Caco-2 (cell line): ENCODE results near the gene NENF. TPM values are rescaled to one million over a fixed set of nuclear protein-coding genes. Genes with fewer than 3 reads are reported as not detected.

ENCODE experiments used
- BruUV-seq: library from RNA; stranded (reverse); fragments of 400-500 nt; replicated peaks from 2 replicates; lab custom pipeline; 2021; lab: Mats Ljungman, UMichigan
- CTCF ChIA-PET: fragments of 300-600 bp; sonication (Branson Sonifier 250); formaldehyde crosslinking; loops from one replicate; lab custom pipeline; 2022; ENCODE audit warnings: antibody characterized with exemption; lab: Charles Lee
- POLR2A ChIA-PET: fragments of 300-600 bp; sonication (Branson Sonifier 250); formaldehyde crosslinking; loops from one replicate; lab custom pipeline; 2022; ENCODE audit warnings: antibody characterized with exemption; lab: Charles Lee
- DNase-seq, 2 experiments: peaks; one replicate each; pipeline versions ENCODE4 v3.0.0 to v3.0.0-alpha.2; 2020 to 2022
- H3K27me3 ChIP-seq: replicated peaks from 2 replicates; pipeline ENCODE4 v1.6.0; 2011; ENCODE audit warnings: low read length; ENCODE audit not compliant: control insufficient read depth, insufficient read depth
- H3K36me3 ChIP-seq: 2 replicates; pipeline ENCODE4 v1.5.1; 2011; ENCODE audit warnings: low read length; ENCODE audit not compliant: control insufficient read depth, insufficient read depth
- H3K4me1 ChIP-seq: fragments of 250-450 bp; sonication (Bioruptor Pico); 2 replicates; pipeline ENCODE4 v1.5.1; 2020; ENCODE audit warnings: mild to moderate bottlenecking
- H3K4me3 ChIP-seq: 2 replicates; pipeline ENCODE4 v1.5.1; 2011; ENCODE audit warnings: low read depth, mild to moderate bottlenecking, control low read depth, low read length
- H3K9me3 ChIP-seq: fragments of 250-450 bp; sonication (Bioruptor Pico); 2 replicates; pipeline ENCODE4 v1.5.1; 2020; ENCODE audit warnings: mild to moderate bottlenecking, moderate library complexity
- H3K27ac Mint-ChIP-seq: one replicate; pipeline ENCODE4 v1.8.0; 2022; ENCODE audit warnings: mixed read lengths; ENCODE audit not compliant: unreplicated experiment
- H3K27me3 Mint-ChIP-seq: one replicate; pipeline ENCODE4 v1.8.0; 2022; ENCODE audit warnings: mixed read lengths; ENCODE audit not compliant: insufficient read depth, unreplicated experiment
- H3K36me3 Mint-ChIP-seq: one replicate; pipeline ENCODE4 v1.8.0; 2022; ENCODE audit warnings: mild to moderate bottlenecking, mixed read lengths; ENCODE audit not compliant: insufficient read depth, unreplicated experiment
- H3K4me1 Mint-ChIP-seq: one replicate; pipeline ENCODE4 v1.8.0; 2022; ENCODE audit warnings: low read depth, mixed read lengths; ENCODE audit not compliant: unreplicated experiment
- H3K4me3 Mint-ChIP-seq: one replicate; pipeline ENCODE4 v1.8.0; 2022; ENCODE audit warnings: mild to moderate bottlenecking, moderate library complexity, mixed read lengths; ENCODE audit not compliant: unreplicated experiment
- H3K9me3 Mint-ChIP-seq: one replicate; pipeline ENCODE4 v1.8.0; 2022; ENCODE audit warnings: mixed read lengths; ENCODE audit not compliant: unreplicated experiment
- intact Hi-C: fragments of 100-400 bp; cut with micrococcal nuclease; formaldehyde crosslinking; loops from one replicate; pipeline ENCODE4 v1.10.0; 2022; ENCODE audit not compliant: unreplicated experiment
- total RNA-seq: library from RNA; stranded (reverse); gene quantifications from 2 replicates; pipeline ENCODE4 v1.2.3, GENCODE V29; 2022
- TF ChIP-seq, protein P1 (sequence below), 2 experiments: fragments of 200-600 bp in 1 of 2; IDR thresholded peaks; 1 replicate in 1 of 2; 2 replicates in 1 of 2; pipeline versions ENCODE4 v1.5.1 to v1.8.0; 2011 to 2022; ENCODE audit warnings: antibody characterized with exemption in 1 of 2, control low read depth in 1 of 2, inconsistent platforms in 1 of 2, low read depth in 1 of 2, low read length in 1 of 2, mild to moderate bottlenecking in 1 of 2, moderate library complexity in 1 of 2; ENCODE audit not compliant: insufficient read depth in 1 of 2, severe bottlenecking in 1 of 2, unreplicated experiment in 1 of 2

Gene NENF
- total RNA-seq, 1 experiment from 2014 or later = 90.1 TPM

DNA sequence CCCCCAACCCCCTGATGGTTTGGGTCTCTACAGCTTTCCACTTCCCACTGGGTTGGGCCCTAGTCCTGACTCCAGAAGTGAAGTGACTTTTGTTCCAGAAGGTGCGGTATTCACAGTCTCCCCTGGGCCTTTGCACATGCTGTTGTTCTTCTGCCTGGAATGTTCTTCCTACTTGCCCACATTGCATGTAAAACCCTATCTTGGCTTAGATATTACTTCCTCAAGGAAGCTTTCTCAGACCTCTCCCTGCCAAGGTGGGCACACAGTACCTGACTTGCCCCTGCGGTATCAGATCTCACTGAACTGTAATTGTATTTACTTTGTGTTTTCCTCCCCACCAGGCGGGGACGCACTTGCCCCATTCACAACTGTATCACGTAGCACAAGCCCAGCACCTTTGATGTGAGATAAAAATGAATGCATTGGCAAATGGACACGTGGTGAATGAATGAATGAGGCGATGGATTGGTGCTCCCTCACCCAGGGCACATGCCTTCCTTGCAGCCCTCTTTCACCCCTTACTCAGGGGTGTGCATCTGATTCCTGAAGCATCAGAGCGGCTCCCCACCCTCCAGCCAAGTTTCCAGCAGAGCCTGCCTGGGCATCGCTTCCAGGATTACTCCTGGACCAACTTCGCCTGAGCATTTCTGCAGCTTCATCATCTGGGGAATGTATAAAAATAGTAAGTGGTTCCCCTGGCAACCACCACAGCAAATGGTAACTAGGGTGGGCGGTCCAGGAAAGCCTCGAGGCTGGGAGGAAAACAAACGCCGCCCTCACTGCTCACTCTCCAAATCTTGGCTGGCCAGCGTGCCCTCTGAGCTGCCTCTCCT lies 19.8 kb downstream of the NENF start:
- Mint-ChIP-seq H3K36me3 (peaks cover 5% of the 10 kb centered on the region), H3K9me3 (no peaks in the 10 kb centered on the region), H3K27me3 (no peaks in the 10 kb centered on the region), H3K27ac (no peak overlapping the region), H3K4me3 (no peak overlapping the region), H3K4me1 (peaks cover 18% of the 10 kb centered on the region)
- intact Hi-C loops = no loop called here
- TF ChIP-seq, protein P1, sequence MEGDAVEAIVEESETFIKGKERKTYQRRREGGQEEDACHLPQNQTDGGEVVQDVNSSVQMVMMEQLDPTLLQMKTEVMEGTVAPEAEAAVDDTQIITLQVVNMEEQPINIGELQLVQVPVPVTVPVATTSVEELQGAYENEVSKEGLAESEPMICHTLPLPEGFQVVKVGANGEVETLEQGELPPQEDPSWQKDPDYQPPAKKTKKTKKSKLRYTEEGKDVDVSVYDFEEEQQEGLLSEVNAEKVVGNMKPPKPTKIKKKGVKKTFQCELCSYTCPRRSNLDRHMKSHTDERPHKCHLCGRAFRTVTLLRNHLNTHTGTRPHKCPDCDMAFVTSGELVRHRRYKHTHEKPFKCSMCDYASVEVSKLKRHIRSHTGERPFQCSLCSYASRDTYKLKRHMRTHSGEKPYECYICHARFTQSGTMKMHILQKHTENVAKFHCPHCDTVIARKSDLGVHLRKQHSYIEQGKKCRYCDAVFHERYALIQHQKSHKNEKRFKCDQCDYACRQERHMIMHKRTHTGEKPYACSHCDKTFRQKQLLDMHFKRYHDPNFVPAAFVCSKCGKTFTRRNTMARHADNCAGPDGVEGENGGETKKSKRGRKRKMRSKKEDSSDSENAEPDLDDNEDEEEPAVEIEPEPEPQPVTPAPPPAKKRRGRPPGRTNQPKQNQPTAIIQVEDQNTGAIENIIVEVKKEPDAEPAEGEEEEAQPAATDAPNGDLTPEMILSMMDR (IDR thresholded peaks at IDR 0.05; ENCODE audit: insufficient read depth in 1 of 2, low read depth in 1 of 2, low read length in 1 of 2, severe bottlenecking in 1 of 2, unreplicated experiment in 1 of 2) = no peak
- H3K27me3 ChIP-seq = no peaks in the 10 kb centered on the region
- no peaks in the 10 kb centered on the region for H3K36me3 ChIP-seq
- CTCF ChIA-PET = interaction anchor here (0.7 to 1.2 kb wide), 2 partner anchors 382 to 772 kb away, joined by 3 to 4 read pairs; no protein-coding TSS in a partner anchor
- BruUV-seq = no TSS peak
- H3K4me3 ChIP-seq = no peak overlapping the region
- H3K9me3 ChIP-seq = no peaks in the 10 kb centered on the region
- H3K4me1 ChIP-seq = peaks cover 14% of the 10 kb centered on the region; the same call in 1 of the 2 replicates
- POLR2A ChIA-PET = no interaction called here
- no peak for DNase-seq

DNA sequence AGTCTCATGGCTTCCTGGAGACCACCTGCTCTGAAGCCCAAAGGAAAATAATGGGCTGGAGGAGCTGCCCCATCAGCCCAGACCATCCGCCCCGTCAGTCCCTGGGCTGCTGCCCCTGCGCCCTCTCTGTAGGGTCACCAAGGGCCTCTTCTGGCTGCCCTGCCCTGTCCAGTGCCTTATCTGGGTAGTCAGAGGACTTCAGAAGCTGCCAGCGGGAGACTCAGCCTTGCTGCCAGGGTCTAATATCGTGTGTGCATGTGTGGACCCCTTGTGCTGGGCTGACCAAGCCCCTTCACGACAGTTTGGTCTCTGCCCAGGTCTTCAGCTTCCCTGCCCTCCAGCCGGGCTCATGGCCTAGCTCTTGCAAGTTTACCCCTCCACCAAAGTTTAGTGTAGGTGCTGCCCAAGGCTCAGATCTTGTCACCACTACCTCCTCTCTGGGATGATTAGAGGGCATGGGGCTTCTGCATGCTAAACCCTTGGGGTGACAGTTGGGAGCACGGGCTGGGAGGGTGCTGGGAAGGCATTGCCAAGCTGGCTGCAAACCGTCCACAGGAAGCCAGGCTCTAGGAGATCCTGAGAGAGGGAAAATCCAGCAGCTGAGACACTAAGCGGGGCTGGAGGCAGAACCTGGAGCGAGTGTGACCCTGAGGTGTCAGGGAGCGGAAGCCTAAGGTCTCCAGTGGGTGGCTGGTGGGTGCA lies 20.6 kb downstream of the NENF start:
- Histone ChIP-seq H3K4me3 (no peak overlapping the region), H3K9me3 (no peaks in the 10 kb centered on the region), H3K36me3 (no peaks in the 10 kb centered on the region), H3K27me3 (no peaks in the 10 kb centered on the region), H3K4me1 (peaks cover 14% of the 10 kb centered on the region; the same call in 1 of the 2 replicates)
- H3K4me3 Mint-ChIP-seq = no peak overlapping the region
- H3K36me3 Mint-ChIP-seq = no peaks in the 10 kb centered on the region
- H3K4me1 Mint-ChIP-seq = peaks cover 18% of the 10 kb centered on the region
- BruUV-seq = no TSS peak
- intact Hi-C loops = no loop called here
- H3K27ac Mint-ChIP-seq = no peak overlapping the region
- TF ChIP-seq, protein P1 (IDR thresholded peaks at IDR 0.05; ENCODE audit: insufficient read depth in 1 of 2, low read depth in 1 of 2, low read length in 1 of 2, severe bottlenecking in 1 of 2, unreplicated experiment in 1 of 2) = no peak
- ChIA-PET POLR2A (no interaction called here), CTCF (interaction anchor here (1.2 kb wide), 1 partner anchor 773 kb away, joined by 3 read pairs; no protein-coding TSS in a partner anchor)
- no peaks in the 10 kb centered on the region for H3K27me3 Mint-ChIP-seq
- DNase-seq = no peak
- no peaks in the 10 kb centered on the region for H3K9me3 Mint-ChIP-seq

DNA sequence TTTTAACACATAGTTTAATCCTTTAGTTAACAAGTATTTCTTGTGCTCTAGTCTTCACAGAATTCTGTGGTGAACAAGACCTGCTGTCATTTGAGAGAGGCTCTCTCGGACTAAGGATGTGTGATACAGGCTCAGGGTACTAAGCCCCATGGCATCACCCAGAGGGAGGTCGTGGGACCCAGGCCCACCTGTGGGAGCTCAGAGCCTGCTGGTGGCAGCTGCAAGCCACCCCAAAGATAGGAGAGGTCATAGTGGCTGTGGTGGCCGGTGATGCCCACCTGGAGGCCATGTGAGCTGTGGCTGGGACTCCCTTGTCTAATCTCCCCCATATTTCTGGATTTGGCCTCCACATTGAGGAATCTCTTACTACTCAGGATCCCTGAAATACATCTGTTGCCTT lies 22.0 kb downstream of the NENF start:
- Histone ChIP-seq H3K4me3 (no peak overlapping the region), H3K36me3 (no peaks in the 10 kb centered on the region), H3K27me3 (no peaks in the 10 kb centered on the region), H3K9me3 (no peaks in the 10 kb centered on the region), H3K4me1 (peaks cover 14% of the 10 kb centered on the region; the same call in 1 of the 2 replicates)
- no TSS peak for BruUV-seq
- H3K36me3 Mint-ChIP-seq = no peaks in the 10 kb centered on the region
- DNase-seq = no peak
- intact Hi-C loops = loop anchor here (5.0 kb wide), 3 partner anchors 67 to 772 kb away; partner anchors contain the start of gene PPP2R5A
- no peaks in the 10 kb centered on the region for H3K9me3 Mint-ChIP-seq
- H3K27ac Mint-ChIP-seq = no peak overlapping the region
- ChIA-PET POLR2A (no interaction called here), CTCF (interaction anchor here (0.6 to 3.2 kb wide), 8 partner anchors 9 to 462 kb away, joined by 4 to 27 read pairs (median 8); partner anchors contain the start of genes DTL and INTS7)
- TF ChIP-seq, protein P1 (IDR thresholded peaks at IDR 0.05; ENCODE audit: insufficient read depth in 1 of 2, low read depth in 1 of 2, low read length in 1 of 2, severe bottlenecking in 1 of 2, unreplicated experiment in 1 of 2) = no peak
- no peak overlapping the region for H3K4me3 Mint-ChIP-seq
- H3K27me3 Mint-ChIP-seq = no peaks in the 10 kb centered on the region
- peaks cover 18% of the 10 kb centered on the region for H3K4me1 Mint-ChIP-seq
